PC-9 (cell line): ENCODE measurements around the gene COQ4.

Experiments used
- CTCF ChIP-seq: fragments of 200-600 bp; sonication (generic); conservative IDR thresholded peaks from 2 replicates; pipeline ENCODE4 v1.6.1; 2017; ENCODE audit warnings: mixed run types, antibody characterized with exemption, mild to moderate bottlenecking, moderate library complexity
- EZH2 ChIP-seq: fragments of 200-600 bp; sonication (generic); IDR thresholded peaks from 2 replicates; pipeline ENCODE4 v1.8.0; 2017; ENCODE audit warnings: antibody characterized with exemption, low read depth

GRCh38 chr9:128323791-128324190, 1.2 kb downstream of the COQ4 start:
- TF ChIP-seq CTCF (no peak), EZH2 (no peak)
